ENCODE results near the gene SMURF1. TPM values are rescaled to one million over a fixed set of nuclear protein-coding genes. Genes with fewer than 3 reads are reported as not detected.
A peak's percentile ranks its signal among the peaks of the same experiment; 100 is the strongest.

The SMURF1 gene
- total RNA-seq, 2 experiments from 2014 or later: 30.0 to 32.4 TPM

GRCh38 chr7:99008181-99008631, 135.7 kb downstream of the SMURF1 start:
- DNase-seq (no peak), ATAC-seq (ENCODE audit: poor library complexity) (no peak)
- H3K36me3 Mint-ChIP-seq (ENCODE audit: low read depth): peaks cover 89% of the 10 kb centered on the region
- Histone ChIP-seq H3K27me3 (ENCODE audit: control insufficient read depth in 1 of 2, insufficient read depth in 2 of 2, low read length in 2 of 2) (no peaks in the 10 kb centered on the region), H3K4me1 (ENCODE audit: insufficient read depth, low read length) (no peaks in the 10 kb centered on the region), H3K4me3 (ENCODE audit: low read length) (no peak overlapping the region), H3K27ac (ENCODE audit: low read depth in 1 of 2, low read length in 2 of 2) (no peak overlapping the region), H3K9me3 (ENCODE audit: control insufficient read depth in 1 of 2, insufficient read depth in 1 of 2, low read length in 2 of 2) (no peaks in the 10 kb centered on the region), H3K36me3 (ENCODE audit: insufficient read depth, low read length) (peaks cover 86% of the 10 kb centered on the region)
- H3K4me1 Mint-ChIP-seq (ENCODE audit: low read depth): no peaks in the 10 kb centered on the region
- intact Hi-C loops (cut with DNase I, micrococcal nuclease): no loop called here
- TF ChIP-seq CTCF (IDR thresholded peaks at IDR 0.05): no peak
- no peaks in the 10 kb centered on the region for H3K9me3 Mint-ChIP-seq
- CTCF ChIA-PET: no interaction called here
- POLR2A ChIA-PET: no interaction called here
- H3K4me3 Mint-ChIP-seq: no peak overlapping the region
- no peak overlapping the region for H3K27ac Mint-ChIP-seq
- H3K27me3 Mint-ChIP-seq: no peaks in the 10 kb centered on the region

GRCh38 chr7:99006739-99007424, 137.0 kb downstream of the SMURF1 start:
- Histone ChIP-seq H3K9me3 (ENCODE audit: control insufficient read depth in 1 of 2, insufficient read depth in 1 of 2, low read length in 2 of 2) (no peaks in the 10 kb centered on the region), H3K4me1 (ENCODE audit: insufficient read depth, low read length) (no peaks in the 10 kb centered on the region), H3K36me3 (ENCODE audit: insufficient read depth, low read length) (peaks cover 84% of the 10 kb centered on the region), H3K4me3 (ENCODE audit: low read length) (no peak overlapping the region), H3K27ac (ENCODE audit: low read depth in 1 of 2, low read length in 2 of 2) (no peak overlapping the region), H3K27me3 (ENCODE audit: control insufficient read depth in 1 of 2, insufficient read depth in 2 of 2, low read length in 2 of 2) (no peaks in the 10 kb centered on the region)
- ChIA-PET POLR2A (interaction anchor here (0.7 kb wide), 1 partner anchor 13 kb away, joined by 3 read pairs; no protein-coding TSS in a partner anchor), CTCF (no interaction called here)
- Mint-ChIP-seq H3K4me3 (no peak overlapping the region), H3K9me3 (no peaks in the 10 kb centered on the region), H3K27me3 (no peaks in the 10 kb centered on the region), H3K36me3 (ENCODE audit: low read depth) (peaks cover 91% of the 10 kb centered on the region), H3K27ac (no peak overlapping the region), H3K4me1 (ENCODE audit: low read depth) (no peaks in the 10 kb centered on the region)
- DNase-seq (peak in 1 of 14 experiments; percentile 23), ATAC-seq (ENCODE audit: poor library complexity) (no peak)
- no peak for TF ChIP-seq CTCF (IDR thresholded peaks at IDR 0.05)
- intact Hi-C loops (cut with DNase I, micrococcal nuclease): no loop called here

GRCh38 chr7:99005776-99006175, 138.1 kb downstream of the SMURF1 start:
- no peak overlapping the region for H3K4me3 ChIP-seq (ENCODE audit: low read length)
- ATAC-seq (ENCODE audit: poor library complexity) (no peak), DNase-seq (peak in 1 of 14 experiments; percentile 30)
- H3K27me3 Mint-ChIP-seq: no peaks in the 10 kb centered on the region
- H3K36me3 ChIP-seq (ENCODE audit: insufficient read depth, low read length): peaks cover 83% of the 10 kb centered on the region
- no peak for TF ChIP-seq CTCF (IDR thresholded peaks at IDR 0.05)
- no peak overlapping the region for H3K4me3 Mint-ChIP-seq
- POLR2A ChIA-PET: no interaction called here
- no peaks in the 10 kb centered on the region for H3K9me3 Mint-ChIP-seq
- no peaks in the 10 kb centered on the region for H3K9me3 ChIP-seq (ENCODE audit: control insufficient read depth in 1 of 2, insufficient read depth in 1 of 2, low read length in 2 of 2)
- no peaks in the 10 kb centered on the region for H3K4me1 Mint-ChIP-seq (ENCODE audit: low read depth)
- intact Hi-C loops (cut with DNase I, micrococcal nuclease): no loop called here
- no peak overlapping the region for H3K27ac Mint-ChIP-seq
- no peaks in the 10 kb centered on the region for H3K27me3 ChIP-seq (ENCODE audit: control insufficient read depth in 1 of 2, insufficient read depth in 2 of 2, low read length in 2 of 2)
- H3K27ac ChIP-seq (ENCODE audit: low read depth in 1 of 2, low read length in 2 of 2): no peak overlapping the region
- no peaks in the 10 kb centered on the region for H3K4me1 ChIP-seq (ENCODE audit: insufficient read depth, low read length)
- CTCF ChIA-PET: no interaction called here
- H3K36me3 Mint-ChIP-seq (ENCODE audit: low read depth): peaks cover 91% of the 10 kb centered on the region

All from CD4-positive, alpha-beta T cell (primary cell).